ENCODE measurements around the gene GSDMA.

Gene GSDMA

DNA sequence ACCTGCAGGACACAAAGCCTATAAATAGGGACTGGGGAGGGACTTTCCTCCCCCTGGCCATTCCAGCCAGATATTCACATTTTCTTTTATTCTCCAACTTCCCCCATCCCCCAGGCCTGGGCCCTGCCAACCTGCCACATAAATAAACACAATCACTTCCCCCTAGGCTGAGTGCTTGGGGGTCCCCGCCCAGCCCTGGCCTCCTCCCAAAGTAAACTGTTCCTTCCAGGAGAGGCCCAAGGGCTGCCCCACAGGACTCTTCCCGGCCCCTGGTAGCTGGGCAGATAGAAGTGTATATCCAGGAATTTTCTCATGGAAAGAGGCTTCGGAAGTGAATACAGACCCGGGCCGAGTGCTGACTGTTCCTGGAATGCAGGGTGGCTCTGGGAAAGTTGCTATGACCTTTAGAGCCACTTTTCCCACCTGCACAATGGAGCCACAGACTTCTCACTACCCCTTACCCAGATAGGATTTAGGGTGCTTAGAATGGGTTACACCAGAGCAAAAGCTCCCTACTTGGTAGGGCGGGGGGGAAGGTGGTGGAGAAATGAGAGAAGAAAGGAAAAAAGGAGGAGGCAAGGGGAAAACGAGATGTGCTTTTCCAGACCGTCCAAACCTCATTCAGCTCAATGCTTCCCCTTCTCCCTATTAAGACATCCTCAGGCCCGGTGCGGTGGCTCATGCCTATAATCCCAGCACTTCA lies 60.9 kb downstream of the GSDMA start:
- no peak for DNase-seq

- no peak for DNase-seq
Measured at GRCh38 chr17:40024901-40025300, 62.1 kb downstream of the GSDMA start.

- DNase-seq = no peak
Measured at GRCh38 chr17:40025559-40025958, 62.8 kb downstream of the GSDMA start.

DNA sequence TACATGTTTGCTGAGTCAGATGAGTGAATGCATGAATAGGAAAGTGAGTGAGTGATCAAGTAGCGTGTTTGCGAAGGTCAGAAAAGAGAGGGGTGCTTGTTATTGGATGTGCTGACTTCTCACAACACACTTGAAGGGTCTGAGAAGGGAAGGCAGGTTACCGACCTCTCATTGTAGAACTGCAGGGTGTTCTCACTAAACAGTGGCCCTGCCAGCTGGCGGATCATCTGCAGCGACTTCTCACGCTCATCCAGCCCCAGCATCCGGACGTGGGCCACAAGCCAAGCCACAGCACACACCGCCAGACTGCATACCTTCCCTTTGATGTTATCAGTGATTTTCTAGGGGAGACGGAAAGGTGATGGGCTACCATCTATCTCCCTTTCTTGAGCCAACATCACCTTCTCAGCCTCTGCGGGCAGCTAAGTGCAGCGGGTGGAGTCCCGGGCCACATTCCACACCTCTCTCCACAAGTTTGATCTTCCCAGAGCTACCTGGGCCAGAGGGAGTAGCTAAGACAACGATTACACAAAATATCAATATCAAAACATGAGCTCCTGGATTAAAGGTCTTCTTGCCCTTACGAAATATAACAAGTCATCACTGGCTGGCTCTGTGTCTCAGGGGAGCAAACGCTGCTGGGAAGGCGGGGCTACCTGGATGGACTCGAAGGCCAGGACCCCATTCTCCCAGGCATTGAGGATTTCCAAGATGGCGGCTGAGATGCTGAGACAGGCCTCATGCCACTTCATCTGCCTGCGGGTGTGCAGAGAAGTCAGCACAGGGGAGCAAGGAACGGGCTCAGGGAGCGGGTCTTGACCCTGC lies 63.4 kb downstream of the GSDMA start:
- DNase-seq = peak; percentile 64

DNA sequence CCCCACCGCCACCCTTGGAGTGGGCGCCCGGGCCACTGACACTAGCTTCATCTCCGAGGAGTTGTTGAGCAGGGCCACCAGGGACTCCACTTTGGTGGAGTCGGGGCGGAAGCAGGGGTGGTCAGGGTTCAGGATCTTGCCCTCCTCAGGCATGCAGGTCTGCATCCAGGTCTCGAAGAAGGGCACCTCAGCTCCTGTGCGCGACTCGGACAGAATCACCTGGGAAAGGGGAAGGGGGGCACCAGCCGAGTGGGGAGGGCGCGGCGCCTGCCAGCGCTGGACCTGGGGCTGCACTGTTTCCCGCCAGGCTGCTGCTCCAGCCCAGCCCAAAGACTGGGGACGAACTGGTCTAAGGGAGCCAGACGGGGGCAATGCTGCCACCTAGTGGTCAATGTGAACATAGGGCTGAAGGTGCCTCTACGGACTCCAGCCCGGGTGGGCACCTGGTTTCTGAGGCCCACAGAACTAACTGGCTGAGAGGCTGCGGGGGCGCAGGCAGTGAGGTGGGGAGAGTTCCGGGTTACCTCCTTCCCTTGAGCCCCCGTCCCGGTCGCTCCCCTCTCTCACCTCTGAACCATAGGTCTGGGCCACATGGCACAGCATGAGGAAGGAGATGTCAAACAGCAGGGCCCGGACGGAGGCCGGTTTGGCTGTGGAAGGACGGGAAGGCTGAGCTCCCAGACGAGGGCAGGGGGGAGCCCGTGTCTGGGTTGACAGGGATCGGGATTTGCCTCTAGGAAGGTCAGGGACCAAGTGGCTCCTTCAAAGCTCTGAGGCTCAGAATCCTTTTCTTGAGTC lies 64.2 kb downstream of the GSDMA start:
- peak; percentile 75 for DNase-seq

Measured in NCI-H1694 treated with DMSO at 0.1 percent for 48 hours (cell line).